Colonic mucosa (tissue), 4 donors: ENCODE results near the gene TULP4. TPM values are rescaled to one million over a fixed set of nuclear protein-coding genes. Genes with fewer than 3 reads are reported as not detected.

ENCODE experiments used
- DNase-seq: peaks from one replicate; pipeline ENCODE4 v3.0.0-alpha.2; 2020
- H3K27ac ChIP-seq: fragments of 200-600 bp; one replicate; pipeline ENCODE4 v1.8.0; 2021
- H3K27me3 ChIP-seq: fragments of 200-600 bp; one replicate; pipeline ENCODE4 v1.8.0; 2021
- H3K36me3 ChIP-seq: fragments of 200-600 bp; one replicate; pipeline ENCODE4 v1.8.0; 2021
- H3K4me1 ChIP-seq: fragments of 200-600 bp; one replicate; pipeline ENCODE4 v1.8.0; 2021; ENCODE audit warnings: mild to moderate bottlenecking
- H3K4me3 ChIP-seq: fragments of 200-600 bp; one replicate; pipeline ENCODE4 v1.8.0; 2021
- H3K9ac ChIP-seq, 2 donors: one replicate each; pipeline ENCODE4 v1.7.0; 2013; ENCODE audit warnings: control low read depth in 2 of 2, low read depth in 2 of 2, low read length in 2 of 2
- H3K9me3 ChIP-seq: fragments of 200-600 bp; one replicate; pipeline ENCODE4 v1.8.0; 2021
- CTCF ChIP-seq: fragments of 200-600 bp; IDR thresholded peaks from one replicate; pipeline ENCODE4 v1.8.0; 2022; ENCODE audit warnings: antibody characterized with exemption, mild to moderate bottlenecking
- intact Hi-C: fragments of 100-400 bp; cut with DNase I; formaldehyde crosslinking; loops from one replicate; pipeline ENCODE4 v1.14.1; 2022
- total RNA-seq, 2 donors: library from RNA; stranded (reverse); fragmentation: NEBNext Ultra II Directional in 1 of 2; extraction: Animal tissue kit (Norgen Biotek cat#: 25700) in 1 of 2; gene quantifications; one replicate each; pipeline ENCODE4 v1.2.1, GENCODE V29; 2021
- donor health status: healthy.
- donor health status: DM: no; HTN: no; CAD: no.
- donor health status: DM: no; HTN: no; CAD: no.

Gene TULP4
- total RNA-seq, 2 donors from 2014 or later = 63.1 to 68.0 TPM

GRCh38 chr6:158442306-158442705 is 130.0 kb downstream of the TULP4 start:
- DNase-seq = no peak
- Histone ChIP-seq H3K4me3 (no peak overlapping the region), H3K36me3 (no peaks in the 10 kb centered on the region), H3K27me3 (no peaks in the 10 kb centered on the region), H3K9me3 (no peaks in the 10 kb centered on the region), H3K9ac (no peak overlapping the region), H3K27ac (no peak overlapping the region), H3K4me1 (no peaks in the 10 kb centered on the region)
- intact Hi-C loops = no loop called here
- no peak for TF ChIP-seq CTCF

GRCh38 chr6:158445426-158446085 is 133.3 kb downstream of the TULP4 start:
- Histone ChIP-seq H3K9me3 (no peaks in the 10 kb centered on the region), H3K4me3 (no peak overlapping the region), H3K9ac (no peak overlapping the region), H3K27me3 (no peaks in the 10 kb centered on the region), H3K36me3 (no peaks in the 10 kb centered on the region), H3K27ac (no peak overlapping the region), H3K4me1 (no peaks in the 10 kb centered on the region)
- intact Hi-C loops = no loop called here
- no peak for DNase-seq
- no peak for TF ChIP-seq CTCF

- Histone ChIP-seq H3K27ac (no peak overlapping the region), H3K9me3 (no peaks in the 10 kb centered on the region), H3K4me3 (no peak overlapping the region), H3K4me1 (no peaks in the 10 kb centered on the region), H3K36me3 (no peaks in the 10 kb centered on the region), H3K27me3 (no peaks in the 10 kb centered on the region), H3K9ac (no peak overlapping the region)
- intact Hi-C loops = no loop called here
- TF ChIP-seq CTCF = no peak
- no peak for DNase-seq
These were observed 136.6 kb downstream of the TULP4 start for GRCh38 chr6:158448856-158449255.

GRCh38 chr6:158452191-158452590 is 139.9 kb downstream of the TULP4 start:
- Histone ChIP-seq H3K36me3 (no peaks in the 10 kb centered on the region), H3K4me1 (no peaks in the 10 kb centered on the region), H3K9ac (no peak overlapping the region), H3K4me3 (no peak overlapping the region), H3K27me3 (no peaks in the 10 kb centered on the region), H3K27ac (no peak overlapping the region), H3K9me3 (no peaks in the 10 kb centered on the region)
- no peak for TF ChIP-seq CTCF
- DNase-seq = peak; percentile 23
- intact Hi-C loops = no loop called here

GRCh38 chr6:158457131-158457530 is 144.9 kb downstream of the TULP4 start:
- H3K9ac ChIP-seq = no peak overlapping the region
- intact Hi-C loops = no loop called here
- H3K4me1 ChIP-seq = no peaks in the 10 kb centered on the region
- no peak for TF ChIP-seq CTCF
- H3K9me3 ChIP-seq = no peaks in the 10 kb centered on the region
- no peaks in the 10 kb centered on the region for H3K36me3 ChIP-seq
- no peak for DNase-seq
- H3K27ac ChIP-seq = no peak overlapping the region
- H3K4me3 ChIP-seq = no peak overlapping the region
- no peaks in the 10 kb centered on the region for H3K27me3 ChIP-seq
